Peyer's patch (tissue), 4 donors: Measurements from ENCODE around the gene CBLB. TPM values are rescaled to one million over a fixed set of nuclear protein-coding genes. Genes with fewer than 3 reads are reported as not detected.

Source experiments
- DNase-seq, 3 donors: peaks; one replicate each; pipeline ENCODE4 v3.0.0-alpha.2; 2017 to 2019
- H3K27ac ChIP-seq, 4 donors: fragments of 200-600 bp; sonication (generic); one replicate each; pipeline ENCODE4 v1.5.1; 2016 to 2019
- H3K27me3 ChIP-seq, 2 donors: fragments of 200-600 bp; sonication (generic); one replicate each; pipeline ENCODE4 v1.5.1; 2019
- H3K36me3 ChIP-seq, 3 donors: fragments of 200-600 bp; sonication (generic); one replicate each; pipeline ENCODE4 v1.5.1; 2016 to 2019
- H3K4me1 ChIP-seq, 4 donors: fragments of 200-600 bp; sonication (generic); one replicate each; pipeline ENCODE4 v1.5.1; 2016 to 2019
- H3K4me3 ChIP-seq, 4 donors: fragments of 200-600 bp; sonication (generic); 1 replicate in 3 of 4; 2 replicates in 1 of 4; pipeline ENCODE4 v1.5.1; 2016 to 2019; ENCODE audit warnings: mild to moderate bottlenecking in 1 of 4
- H3K9me3 ChIP-seq, 4 donors: fragments of 200-600 bp; sonication (generic); one replicate each; pipeline ENCODE4 v1.5.1; 2016 to 2019; ENCODE audit warnings: mild to moderate bottlenecking in 1 of 4
- POLR2A ChIP-seq, 2 donors: fragments of 450-650 bp; IDR thresholded peaks; one replicate each; pipeline ENCODE4 v1.5.1; 2017; ENCODE audit warnings: antibody characterized with exemption in 2 of 2, mild to moderate bottlenecking in 2 of 2, moderate library complexity in 2 of 2
- total RNA-seq, 4 donors: library from RNA; depleted of rRNA; stranded (reverse); fragments of >200 nt; gene quantifications; one replicate each; pipeline ENCODE4 v1.1.0, GENCODE V29; 2016
- TF ChIP-seq, protein P1 (sequence below), 6 experiments: fragments of 450-650 bp in 4 of 6; fragments of 200-600 bp in 2 of 6; sonication (generic) in 1 of 6; IDR thresholded peaks; one replicate each; pipeline ENCODE4 v1.5.1; 2017 to 2019; ENCODE audit warnings: antibody characterized with exemption in 6 of 6, mild to moderate bottlenecking in 3 of 6, moderate library complexity in 1 of 6

The CBLB gene
- total RNA-seq, 4 donors from 2014 or later = 58.6 to 112 (median 84.5) TPM

DNA sequence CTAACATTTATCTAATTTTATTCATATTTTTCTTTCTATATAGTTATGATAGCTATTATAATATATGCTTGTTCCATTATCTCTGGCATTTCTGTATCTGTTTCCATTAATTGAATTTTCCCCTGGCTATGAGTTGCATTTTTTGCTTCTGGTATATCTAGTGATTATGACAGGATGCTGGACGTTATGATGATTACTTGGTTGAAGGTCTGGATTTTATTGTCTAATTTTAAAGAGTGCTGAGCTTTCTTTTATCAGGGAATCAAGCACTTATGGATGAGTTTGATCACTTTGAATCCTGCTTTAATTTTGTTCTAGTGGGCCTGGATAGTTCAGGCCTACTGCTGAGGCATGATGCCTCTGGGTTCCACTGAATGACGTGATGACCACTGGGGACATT, 229.7 kb downstream of the CBLB start:
- no peaks in the 10 kb centered on the region for H3K36me3 ChIP-seq
- H3K27me3 ChIP-seq = no peaks in the 10 kb centered on the region
- no peak for TF ChIP-seq POLR2A (IDR thresholded peaks at IDR 0.05)
- TF ChIP-seq, protein P1, sequence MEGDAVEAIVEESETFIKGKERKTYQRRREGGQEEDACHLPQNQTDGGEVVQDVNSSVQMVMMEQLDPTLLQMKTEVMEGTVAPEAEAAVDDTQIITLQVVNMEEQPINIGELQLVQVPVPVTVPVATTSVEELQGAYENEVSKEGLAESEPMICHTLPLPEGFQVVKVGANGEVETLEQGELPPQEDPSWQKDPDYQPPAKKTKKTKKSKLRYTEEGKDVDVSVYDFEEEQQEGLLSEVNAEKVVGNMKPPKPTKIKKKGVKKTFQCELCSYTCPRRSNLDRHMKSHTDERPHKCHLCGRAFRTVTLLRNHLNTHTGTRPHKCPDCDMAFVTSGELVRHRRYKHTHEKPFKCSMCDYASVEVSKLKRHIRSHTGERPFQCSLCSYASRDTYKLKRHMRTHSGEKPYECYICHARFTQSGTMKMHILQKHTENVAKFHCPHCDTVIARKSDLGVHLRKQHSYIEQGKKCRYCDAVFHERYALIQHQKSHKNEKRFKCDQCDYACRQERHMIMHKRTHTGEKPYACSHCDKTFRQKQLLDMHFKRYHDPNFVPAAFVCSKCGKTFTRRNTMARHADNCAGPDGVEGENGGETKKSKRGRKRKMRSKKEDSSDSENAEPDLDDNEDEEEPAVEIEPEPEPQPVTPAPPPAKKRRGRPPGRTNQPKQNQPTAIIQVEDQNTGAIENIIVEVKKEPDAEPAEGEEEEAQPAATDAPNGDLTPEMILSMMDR (IDR thresholded peaks at IDR 0.05) = no peak

DNA sequence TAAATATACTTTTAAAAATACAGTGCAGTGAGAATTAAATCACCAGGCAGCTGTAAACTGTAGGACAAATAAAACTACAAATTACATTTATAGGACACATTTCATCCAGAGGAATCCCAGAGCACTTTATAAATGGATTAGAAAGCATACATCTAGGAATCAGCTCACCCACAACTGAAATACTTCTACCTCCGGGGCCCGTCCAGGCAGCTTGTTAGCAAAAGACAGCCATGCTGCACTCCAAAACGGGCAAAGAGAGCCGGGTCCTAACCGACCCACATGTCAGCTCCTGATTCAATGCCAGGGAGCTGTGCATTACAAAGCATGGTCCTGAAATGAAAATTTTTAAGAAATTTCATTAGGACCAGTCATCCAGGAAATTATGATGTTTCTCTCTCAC, 234.1 kb downstream of the CBLB start:
- Histone ChIP-seq H3K4me3 (no peak overlapping the region), H3K27me3 (no peaks in the 10 kb centered on the region), H3K4me1 (no peaks in the 10 kb centered on the region), H3K9me3 (no peaks in the 10 kb centered on the region), H3K27ac (no peak overlapping the region), H3K36me3 (no peaks in the 10 kb centered on the region)
- TF ChIP-seq POLR2A (IDR thresholded peaks at IDR 0.05) = no peak
- TF ChIP-seq, protein P1 (IDR thresholded peaks at IDR 0.05) = no peak
- DNase-seq = no peak

More for the DNA sequence above, 229.7 kb downstream of the CBLB start:
- Histone ChIP-seq H3K27ac (no peak overlapping the region), H3K4me3 (no peak overlapping the region), H3K9me3 (no peaks in the 10 kb centered on the region), H3K4me1 (no peaks in the 10 kb centered on the region)
- DNase-seq = no peak

DNA sequence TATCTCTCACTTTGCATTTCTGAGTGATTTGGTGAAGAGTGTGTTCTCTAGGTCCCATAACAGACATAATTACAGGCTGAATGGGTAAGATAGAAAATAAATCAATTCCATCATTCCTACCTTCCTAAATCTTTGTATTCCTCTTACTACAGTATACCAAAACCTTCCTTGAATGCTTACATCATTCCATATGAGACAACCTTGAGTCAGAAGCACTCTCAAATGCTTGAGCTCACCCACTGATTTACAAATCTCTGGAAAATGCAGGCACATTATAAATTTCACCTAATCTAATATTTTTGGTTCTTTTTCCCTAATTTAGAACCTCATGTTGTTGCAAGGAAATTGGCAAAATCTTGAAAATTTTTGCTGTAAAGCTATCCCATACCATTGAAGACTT, 239.1 kb downstream of the CBLB start:
- DNase-seq = no peak
- Histone ChIP-seq H3K36me3 (no peaks in the 10 kb centered on the region), H3K4me1 (no peaks in the 10 kb centered on the region), H3K4me3 (no peak overlapping the region), H3K27ac (no peak overlapping the region), H3K27me3 (no peaks in the 10 kb centered on the region), H3K9me3 (no peaks in the 10 kb centered on the region)
- TF ChIP-seq POLR2A (IDR thresholded peaks at IDR 0.05) = no peak
- TF ChIP-seq, protein P1 (IDR thresholded peaks at IDR 0.05) = no peak

DNA sequence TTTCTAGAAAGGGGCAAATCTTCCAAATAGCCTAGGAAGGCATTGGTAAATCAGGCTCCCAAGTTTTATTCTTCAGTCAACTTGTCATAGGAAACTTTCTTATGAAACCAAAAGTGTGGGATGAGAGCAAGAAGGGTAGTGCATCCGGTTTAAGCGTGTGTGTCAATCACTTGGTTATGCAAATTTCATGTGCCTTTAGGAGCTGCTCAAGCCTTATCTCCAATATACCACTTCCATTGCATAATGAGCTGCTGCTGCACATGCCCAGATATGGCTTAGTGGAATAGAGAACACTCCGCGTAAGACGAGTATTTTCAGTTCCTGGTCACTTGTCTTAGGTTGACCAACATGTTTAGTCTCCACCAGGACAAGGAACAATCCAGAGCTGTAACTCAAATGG, 242.1 kb downstream of the CBLB start:
- H3K4me3 ChIP-seq = no peak overlapping the region
- no peak for DNase-seq
- H3K27me3 ChIP-seq = no peaks in the 10 kb centered on the region
- no peaks in the 10 kb centered on the region for H3K4me1 ChIP-seq
- H3K9me3 ChIP-seq = no peaks in the 10 kb centered on the region
- H3K27ac ChIP-seq = no peak overlapping the region
- no peaks in the 10 kb centered on the region for H3K36me3 ChIP-seq
- TF ChIP-seq POLR2A (IDR thresholded peaks at IDR 0.05) = no peak
- TF ChIP-seq, protein P1 (IDR thresholded peaks at IDR 0.05) = no peak

DNA sequence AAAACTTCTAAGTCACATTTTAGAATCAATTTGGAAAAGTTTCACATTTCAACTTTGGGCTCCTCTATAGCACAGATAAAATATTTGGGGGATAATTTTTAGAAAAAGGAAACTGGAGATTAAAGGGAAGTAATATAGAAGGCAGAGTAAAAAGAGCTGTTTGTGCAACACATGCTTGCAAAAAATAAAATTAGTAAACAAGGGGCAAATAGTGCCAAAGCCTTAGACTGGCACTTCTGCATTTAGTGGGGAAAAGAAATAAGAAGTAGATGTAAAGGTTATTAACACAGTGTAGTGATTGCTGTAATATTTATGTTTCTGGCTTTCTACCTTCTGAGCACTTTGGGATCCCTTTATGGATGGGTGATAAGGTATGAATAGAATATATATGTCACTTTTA, 246.6 kb downstream of the CBLB start:
- TF ChIP-seq POLR2A (IDR thresholded peaks at IDR 0.05) = no peak
- H3K9me3 ChIP-seq = no peaks in the 10 kb centered on the region
- no peak for DNase-seq
- H3K27ac ChIP-seq = no peak overlapping the region
- H3K4me1 ChIP-seq = no peaks in the 10 kb centered on the region
- H3K36me3 ChIP-seq = no peaks in the 10 kb centered on the region
- H3K27me3 ChIP-seq = no peaks in the 10 kb centered on the region
- H3K4me3 ChIP-seq = no peak overlapping the region

DNA sequence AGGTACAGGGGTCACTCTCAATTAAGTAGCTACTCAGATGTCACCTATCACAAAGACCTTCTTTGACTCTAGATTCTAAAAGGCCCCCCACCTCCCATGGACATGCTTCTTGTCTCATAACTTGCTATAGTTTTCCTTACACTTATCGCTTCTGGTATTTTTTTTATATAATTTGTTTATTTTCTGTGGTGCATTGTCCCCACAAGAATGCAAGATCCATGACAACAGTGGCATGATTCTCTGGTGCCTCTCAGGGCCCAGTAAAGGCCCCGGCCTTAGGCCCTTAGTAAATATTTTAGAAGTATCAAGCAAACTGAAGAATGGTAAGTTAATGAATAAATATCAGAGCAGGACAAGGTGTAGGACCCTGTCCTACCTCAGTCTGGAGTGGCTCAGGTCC, 248.6 kb downstream of the CBLB start:
- Histone ChIP-seq H3K27me3 (no peaks in the 10 kb centered on the region), H3K9me3 (no peaks in the 10 kb centered on the region), H3K27ac (no peak overlapping the region), H3K4me3 (no peak overlapping the region), H3K36me3 (no peaks in the 10 kb centered on the region), H3K4me1 (no peaks in the 10 kb centered on the region)
- TF ChIP-seq POLR2A (IDR thresholded peaks at IDR 0.05) = no peak
- TF ChIP-seq, protein P1 (IDR thresholded peaks at IDR 0.05) = no peak
- no peak for DNase-seq
